GM19438 (cell line): ENCODE data around the gene BIRC6.
A peak's percentile ranks its signal among the peaks of the same experiment; 100 is the strongest.
"Not testable (repeated sequence)": the region's sequence is repeated elsewhere in the genome, so short reads cannot be mapped to it uniquely, and the experiment has no call there.

ENCODE experiments used
- ATAC-seq: cut with Tn5 transposase; IDR thresholded peaks from one replicate; pipeline ENCODE4 v1.9.1; 2021; ENCODE audit warnings: low read depth; ENCODE audit not compliant: unreplicated experiment

BIRC6 gene

GRCh38 chr2:32356681-32357317 lies at the start of gene BIRC6:
Gene BIRC6 (plus strand): TSS chr2:32357023. CDS start chr2:32357162, 139 bp downstream.
- peak; percentile 80 for ATAC-seq

GRCh38 chr2:32310577-32310976 lies 46.2 kb upstream of the BIRC6 start:
- no peak for ATAC-seq

- ATAC-seq: no peak
Measured at GRCh38 chr2:32314886-32315285, 41.9 kb upstream of the BIRC6 start.

- not testable (repeated sequence) for ATAC-seq
Measured at GRCh38 chr2:32328679-32329078, 28.1 kb upstream of the BIRC6 start.

- ATAC-seq: not testable (repeated sequence)
Measured at GRCh38 chr2:32329180-32329980, 27.4 kb upstream of the BIRC6 start.

- no peak for ATAC-seq
Measured at GRCh38 chr2:32330136-32330535, 26.7 kb upstream of the BIRC6 start.

- ATAC-seq: no peak
Measured at GRCh38 chr2:32342801-32343200, 14.0 kb upstream of the BIRC6 start.

GRCh38 chr2:32350797-32351196 lies 6.0 kb upstream of the BIRC6 start:
- ATAC-seq: not testable (repeated sequence)

GRCh38 chr2:32355976-32356680 lies 695 bp upstream of the BIRC6 start:
- no peak for ATAC-seq

GRCh38 chr2:32357318-32358110 lies 691 bp downstream of the BIRC6 start:
- ATAC-seq: peak; percentile 8

GRCh38 chr2:32358111-32358482 lies 1.3 kb downstream of the BIRC6 start:
- ATAC-seq: no peak

GRCh38 chr2:32360416-32360815 lies 3.6 kb downstream of the BIRC6 start:
- ATAC-seq: no peak

GRCh38 chr2:32362997-32363396 lies 6.2 kb downstream of the BIRC6 start:
- ATAC-seq: not testable (repeated sequence)

- peak; percentile 53 for ATAC-seq
Measured at GRCh38 chr2:32363597-32363996, 6.8 kb downstream of the BIRC6 start.

- not testable (repeated sequence) for ATAC-seq
Measured at GRCh38 chr2:32364290-32364689, 7.5 kb downstream of the BIRC6 start.

GRCh38 chr2:32365679-32366078 lies 8.9 kb downstream of the BIRC6 start:
- ATAC-seq: not testable (repeated sequence)

- ATAC-seq: no peak
Measured at GRCh38 chr2:32366595-32366994, 9.8 kb downstream of the BIRC6 start.

GRCh38 chr2:32369222-32369621 lies 12.4 kb downstream of the BIRC6 start:
- ATAC-seq: no peak

GRCh38 chr2:32370942-32371341 lies 14.1 kb downstream of the BIRC6 start:
- ATAC-seq: not testable (repeated sequence)

- ATAC-seq: no peak
Measured at GRCh38 chr2:32372519-32373182, 15.8 kb downstream of the BIRC6 start.
